Measurements from ENCODE around the gene INSIG1.

- no peak for TF ChIP-seq GATA1 (IDR thresholded peaks at IDR 0.05; ENCODE audit: low read depth, low read length)
- no peak for TF ChIP-seq POLR2A (IDR thresholded peaks at IDR 0.05; ENCODE audit: low read length)
Observed at GRCh38 chr7:155315977-155316376, 18.3 kb downstream of the INSIG1 start.

Measured in erythroblast (primary cell).